Measurements from ENCODE around the gene OAS3. TPM values are rescaled to one million over a fixed set of nuclear protein-coding genes. Genes with fewer than 3 reads are reported as not detected.
A peak's percentile ranks its signal among the peaks of the same experiment; 100 is the strongest.

Gene OAS3
- total RNA-seq, 1 donor from 2014 or later: 27.2 TPM

- TF ChIP-seq, protein P1, sequence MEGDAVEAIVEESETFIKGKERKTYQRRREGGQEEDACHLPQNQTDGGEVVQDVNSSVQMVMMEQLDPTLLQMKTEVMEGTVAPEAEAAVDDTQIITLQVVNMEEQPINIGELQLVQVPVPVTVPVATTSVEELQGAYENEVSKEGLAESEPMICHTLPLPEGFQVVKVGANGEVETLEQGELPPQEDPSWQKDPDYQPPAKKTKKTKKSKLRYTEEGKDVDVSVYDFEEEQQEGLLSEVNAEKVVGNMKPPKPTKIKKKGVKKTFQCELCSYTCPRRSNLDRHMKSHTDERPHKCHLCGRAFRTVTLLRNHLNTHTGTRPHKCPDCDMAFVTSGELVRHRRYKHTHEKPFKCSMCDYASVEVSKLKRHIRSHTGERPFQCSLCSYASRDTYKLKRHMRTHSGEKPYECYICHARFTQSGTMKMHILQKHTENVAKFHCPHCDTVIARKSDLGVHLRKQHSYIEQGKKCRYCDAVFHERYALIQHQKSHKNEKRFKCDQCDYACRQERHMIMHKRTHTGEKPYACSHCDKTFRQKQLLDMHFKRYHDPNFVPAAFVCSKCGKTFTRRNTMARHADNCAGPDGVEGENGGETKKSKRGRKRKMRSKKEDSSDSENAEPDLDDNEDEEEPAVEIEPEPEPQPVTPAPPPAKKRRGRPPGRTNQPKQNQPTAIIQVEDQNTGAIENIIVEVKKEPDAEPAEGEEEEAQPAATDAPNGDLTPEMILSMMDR (IDR thresholded peaks at IDR 0.05): no peak
- Mint-ChIP-seq H3K27me3 (no peaks in the 10 kb centered on the region), H3K4me1 (peaks cover 18% of the 10 kb centered on the region), H3K36me3 (ENCODE audit: low read depth) (peaks cover 23% of the 10 kb centered on the region), H3K27ac (peak overlapping the region; percentile 42), H3K4me3 (no peak overlapping the region), H3K9me3 (no peaks in the 10 kb centered on the region)
- CTCF ChIA-PET: interaction anchor here (1.7 kb wide), 1 partner anchor 19 kb away, joined by 4 read pairs; no protein-coding TSS in a partner anchor
- intact Hi-C loops (cut with micrococcal nuclease): no loop called here
- POLR2A ChIA-PET: interaction anchor here (0.6 to 0.7 kb wide), 2 partner anchors 34 to 101 kb away, joined by 3 to 5 read pairs; no protein-coding TSS in a partner anchor
- no peak for DNase-seq
- ATAC-seq (ENCODE audit: low read depth): no peak
Measured at GRCh38 chr12:112973818-112974231, 35.6 kb downstream of the OAS3 start.

DNA sequence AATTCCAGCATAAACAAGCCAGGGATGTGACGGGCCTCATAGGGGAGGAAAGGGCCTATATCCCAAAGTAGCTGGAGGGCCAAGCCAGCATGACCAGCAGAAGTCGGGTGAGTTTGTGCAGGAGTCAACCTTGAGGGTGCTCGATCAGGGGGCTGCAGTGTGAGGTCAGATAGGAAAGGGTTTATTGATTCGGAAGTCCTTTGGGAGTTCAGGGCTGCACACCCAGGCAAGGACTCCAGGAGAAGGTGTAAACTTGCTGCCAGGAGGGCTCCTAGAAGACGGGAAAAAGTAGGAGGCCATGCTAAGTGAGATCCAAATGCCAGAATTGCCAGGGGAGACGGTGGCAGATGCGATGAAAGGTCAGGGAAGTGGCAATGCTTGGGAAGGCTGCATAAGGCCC lies 36.6 kb downstream of the OAS3 start:
- H3K4me1 Mint-ChIP-seq: peaks cover 28% of the 10 kb centered on the region
- H3K27me3 Mint-ChIP-seq: no peaks in the 10 kb centered on the region
- ATAC-seq (ENCODE audit: low read depth) (no peak), DNase-seq (no peak)
- peaks cover 18% of the 10 kb centered on the region for H3K36me3 Mint-ChIP-seq (ENCODE audit: low read depth)
- CTCF ChIA-PET: interaction anchor here (1.3 kb wide), 1 partner anchor 18 kb away, joined by 4 read pairs; no protein-coding TSS in a partner anchor
- no peaks in the 10 kb centered on the region for H3K9me3 Mint-ChIP-seq
- intact Hi-C loops (cut with micrococcal nuclease): no loop called here
- POLR2A ChIA-PET: interaction anchor here (0.7 kb wide), 2 partner anchors 11 to 118 kb away, joined by 5 to 10 read pairs; no protein-coding TSS in a partner anchor
- no peak overlapping the region for H3K27ac Mint-ChIP-seq
- H3K4me3 Mint-ChIP-seq: no peak overlapping the region
- TF ChIP-seq, protein P1 (IDR thresholded peaks at IDR 0.05): no peak

GRCh38 chr12:112977139-112977538 lies 38.9 kb downstream of the OAS3 start:
- ChIA-PET POLR2A (interaction anchor here (1.1 to 2.8 kb wide), 4 partner anchors 10 to 98 kb away, joined by 4 to 48 read pairs (median 8); partner anchors contain the start of gene OAS1), CTCF (interaction anchor here (2.6 kb wide), 1 partner anchor 70 kb away, joined by 13 read pairs; the partner anchor contains the start of gene OAS1)
- Mint-ChIP-seq H3K9me3 (peaks cover 7% of the 10 kb centered on the region), H3K4me3 (peak overlapping the region; percentile 29), H3K27me3 (no peaks in the 10 kb centered on the region), H3K4me1 (peaks cover 49% of the 10 kb centered on the region), H3K27ac (peak overlapping the region; percentile 98), H3K36me3 (ENCODE audit: low read depth) (peaks cover 15% of the 10 kb centered on the region)
- intact Hi-C loops (cut with micrococcal nuclease): no loop called here
- no peak for DNase-seq
- TF ChIP-seq, protein P1 (IDR thresholded peaks at IDR 0.05): no peak
- ATAC-seq (ENCODE audit: low read depth): no peak

DNA sequence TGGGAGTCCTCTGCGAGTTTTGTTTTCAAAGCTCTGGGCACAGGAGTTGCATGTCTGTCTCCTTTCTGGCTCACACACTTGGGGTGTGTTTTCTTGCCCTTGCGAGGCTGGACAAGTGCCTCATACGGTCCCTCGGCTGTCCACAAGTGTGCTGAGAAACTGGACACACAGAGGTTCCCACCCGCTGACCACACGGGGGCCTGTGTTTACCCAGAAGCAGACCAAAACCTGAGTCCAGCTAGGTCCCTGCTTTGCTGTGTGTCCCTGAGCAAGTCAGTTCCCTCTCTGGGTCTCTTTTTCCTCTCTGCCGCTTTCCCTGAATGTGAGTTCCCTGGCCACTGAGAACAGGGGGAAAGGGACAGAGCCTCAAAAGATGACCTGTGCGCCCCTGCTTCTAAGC lies 39.4 kb downstream of the OAS3 start:
- no peak for DNase-seq
- Mint-ChIP-seq H3K4me3 (peak overlapping the region; percentile 96), H3K27me3 (no peaks in the 10 kb centered on the region), H3K36me3 (ENCODE audit: low read depth) (peaks cover 20% of the 10 kb centered on the region), H3K4me1 (peaks cover 54% of the 10 kb centered on the region), H3K27ac (peak overlapping the region; percentile 98), H3K9me3 (peaks cover 7% of the 10 kb centered on the region)
- ATAC-seq (ENCODE audit: low read depth): no peak
- TF ChIP-seq, protein P1 (IDR thresholded peaks at IDR 0.05): no peak
- CTCF ChIA-PET: interaction anchor here (0.9 to 4.2 kb wide), 6 partner anchors 15 to 196 kb away, joined by 3 to 31 read pairs (median 6); partner anchors contain the start of gene OAS1
- intact Hi-C loops (cut with micrococcal nuclease): loop anchor here (1.0 kb wide), 5 partner anchors 11 to 381 kb away; partner anchors contain the start of gene PLBD2
- POLR2A ChIA-PET: interaction anchor here (0.6 to 3.5 kb wide), 22 partner anchors 10 to 1292 kb away, joined by 3 to 48 read pairs (median 4); partner anchors contain the start of genes ACAD10, BRAP, DDX54 and OAS1

Measured in activated B cell treated with CpG ODN at 0.5 μM for 24 hours (primary cell).